HG03565 (cell line): Measurements from ENCODE around the gene ABCB8.
A peak's percentile ranks its signal among the peaks of the same experiment; 100 is the strongest.

Experiments used
- ATAC-seq: cut with Tn5 transposase; IDR thresholded peaks from one replicate; pipeline ENCODE4 v1.9.1; 2021; ENCODE audit warnings: mild to moderate bottlenecking, moderate library complexity; ENCODE audit not compliant: unreplicated experiment

ABCB8 gene

DNA sequence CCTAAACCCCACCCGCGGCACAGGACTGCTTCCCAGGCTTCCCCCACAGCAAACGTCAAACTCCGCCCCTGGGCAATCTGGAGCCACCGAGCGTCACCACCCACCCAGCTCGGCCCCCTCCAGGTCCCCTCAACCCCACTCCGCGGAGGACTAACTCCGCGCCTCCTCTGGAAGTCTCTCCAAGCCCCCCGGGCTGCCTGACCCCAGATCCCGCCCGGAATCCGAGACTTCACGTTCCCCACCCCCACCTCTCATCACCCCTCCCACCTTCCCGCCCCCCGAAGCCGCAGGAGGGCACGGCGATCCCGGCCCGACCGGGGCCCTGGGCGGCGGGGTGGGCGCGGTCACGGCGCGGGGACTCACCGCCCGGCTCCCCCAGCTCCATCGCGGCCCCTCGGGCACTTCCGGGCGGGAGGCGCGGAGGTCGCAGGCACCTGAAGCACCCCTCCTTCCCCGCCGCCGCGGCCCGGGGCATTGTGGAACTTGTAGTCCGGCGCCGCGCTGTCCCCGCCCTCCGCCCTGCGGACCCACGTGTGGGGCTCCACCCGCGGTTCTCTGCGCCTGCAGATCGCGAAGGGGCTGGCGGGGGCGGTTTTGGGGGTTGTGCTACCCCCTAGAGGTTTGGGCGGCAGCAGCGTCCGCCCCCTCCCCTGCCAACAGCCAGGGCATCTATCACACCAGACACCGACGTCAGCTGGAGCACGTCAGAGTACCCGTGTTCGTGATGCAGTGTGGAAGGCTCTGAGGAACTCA is 55.0 kb downstream of the ABCB8 start, which contains the start of gene TMUB1:
Gene TMUB1, minus strand, starts transcription at position 423 of the 753 bp plus-strand sequence. CDS start 930 bp downstream, outside the sequence.
- peak; percentile 43 for ATAC-seq

DNA sequence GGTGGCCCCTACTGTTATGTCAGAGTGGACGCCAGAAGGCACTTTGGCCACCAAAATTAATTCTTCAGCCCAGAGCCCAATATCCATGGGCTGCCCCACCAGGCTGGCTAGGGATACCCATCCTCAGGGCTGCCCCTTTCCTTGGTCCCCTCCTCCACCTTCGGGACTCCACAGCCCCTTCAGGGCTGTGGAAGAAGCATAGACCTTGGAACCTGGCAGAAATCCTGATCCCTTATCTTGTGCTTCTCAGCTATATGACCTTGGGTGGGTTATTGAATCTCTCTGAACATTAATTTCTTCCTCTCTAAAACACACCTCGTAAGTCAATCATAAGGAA is 55.5 kb downstream of the ABCB8 start:
- ATAC-seq = no peak

DNA sequence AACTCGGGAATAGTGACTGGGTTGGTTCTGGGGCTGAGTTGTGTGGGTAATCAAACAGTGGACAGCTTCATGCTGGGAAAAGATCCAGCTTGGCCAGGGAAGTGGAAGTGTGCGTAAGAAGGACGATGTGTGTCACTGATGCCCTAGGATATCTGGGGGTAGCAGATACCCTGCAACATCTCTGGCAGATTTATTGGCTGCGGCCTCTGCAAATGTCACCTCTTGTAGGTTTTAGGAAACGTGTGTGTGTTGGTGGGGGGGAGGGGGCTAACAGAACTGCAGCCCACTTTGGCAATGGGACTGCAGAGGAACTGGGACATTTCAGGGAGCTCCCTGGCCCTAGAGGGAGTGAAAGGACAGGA is 57.1 kb downstream of the ABCB8 start:
- no peak for ATAC-seq

DNA sequence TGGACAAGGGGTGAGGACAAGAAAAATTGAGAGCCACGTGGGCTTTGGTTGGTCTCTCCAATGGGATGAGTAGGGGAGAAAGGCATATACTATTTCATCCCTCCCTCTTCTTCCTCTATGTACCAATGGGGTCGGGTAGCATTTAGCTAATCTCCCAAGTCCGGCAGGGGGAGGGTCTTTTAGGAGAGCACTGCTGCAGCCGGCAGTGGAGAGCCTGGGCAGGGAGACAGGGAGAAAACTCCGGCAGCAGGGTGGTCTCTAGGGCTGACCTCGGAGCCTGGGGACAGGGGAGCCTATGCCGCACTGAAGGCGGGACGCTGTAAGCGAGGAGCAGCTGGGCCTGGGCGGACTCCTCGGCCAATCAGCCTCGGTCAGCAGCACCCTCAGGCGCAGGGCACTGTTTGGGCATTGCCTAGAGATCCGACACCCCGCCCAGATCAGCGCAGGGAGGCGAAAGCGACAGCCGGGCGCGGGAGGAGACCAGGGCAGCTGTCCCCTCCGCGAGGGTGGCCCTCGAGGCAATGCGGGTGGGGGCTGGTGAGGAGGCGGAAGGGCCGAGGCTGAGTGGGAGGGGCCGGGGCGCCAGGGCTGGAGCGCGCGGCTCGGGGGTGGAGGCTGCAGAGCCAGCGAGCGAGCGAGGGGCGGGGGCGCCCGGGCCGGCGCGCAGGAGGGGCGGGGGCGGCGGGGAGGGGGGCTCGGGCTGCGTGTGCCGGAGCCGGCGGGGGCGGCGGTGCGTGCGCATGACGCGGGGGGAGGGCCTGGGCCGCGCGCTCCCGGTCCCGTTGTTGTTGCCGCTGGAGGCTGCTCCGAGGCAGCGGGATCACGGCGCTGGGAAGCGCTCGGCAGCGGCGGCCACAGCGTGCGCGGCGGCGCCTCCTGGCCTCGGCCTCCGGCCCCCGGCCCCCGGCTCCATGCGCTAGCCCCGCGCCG is 57.7 kb downstream of the ABCB8 start, which contains the start of gene AGAP3:
Gene AGAP3, plus strand, starts transcription at position 785 of the 930 bp plus-strand sequence. CDS start 267 bp downstream, outside the sequence.
- ATAC-seq = peak; percentile 29

DNA sequence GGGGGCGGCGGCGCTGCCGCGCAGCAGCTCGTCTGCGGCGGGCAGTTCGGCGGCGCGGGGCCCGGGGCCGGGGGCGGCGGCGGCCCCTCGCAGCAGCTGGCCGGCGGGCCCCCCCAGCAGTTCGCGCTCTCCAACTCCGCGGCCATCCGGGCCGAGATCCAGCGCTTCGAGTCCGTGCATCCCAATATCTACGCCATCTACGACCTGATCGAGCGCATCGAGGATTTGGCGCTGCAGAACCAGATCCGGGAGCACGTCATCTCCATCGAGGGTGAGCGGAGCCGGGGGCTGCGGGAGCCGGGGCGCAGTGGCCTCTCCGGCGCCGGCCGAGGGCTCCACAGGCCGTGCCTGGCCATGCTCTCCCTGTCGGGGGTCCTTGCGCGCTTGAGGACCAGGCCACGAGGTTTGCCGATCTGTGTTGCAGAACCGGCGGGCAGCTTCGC is 58.6 kb downstream of the ABCB8 start:
- no peak for ATAC-seq

DNA sequence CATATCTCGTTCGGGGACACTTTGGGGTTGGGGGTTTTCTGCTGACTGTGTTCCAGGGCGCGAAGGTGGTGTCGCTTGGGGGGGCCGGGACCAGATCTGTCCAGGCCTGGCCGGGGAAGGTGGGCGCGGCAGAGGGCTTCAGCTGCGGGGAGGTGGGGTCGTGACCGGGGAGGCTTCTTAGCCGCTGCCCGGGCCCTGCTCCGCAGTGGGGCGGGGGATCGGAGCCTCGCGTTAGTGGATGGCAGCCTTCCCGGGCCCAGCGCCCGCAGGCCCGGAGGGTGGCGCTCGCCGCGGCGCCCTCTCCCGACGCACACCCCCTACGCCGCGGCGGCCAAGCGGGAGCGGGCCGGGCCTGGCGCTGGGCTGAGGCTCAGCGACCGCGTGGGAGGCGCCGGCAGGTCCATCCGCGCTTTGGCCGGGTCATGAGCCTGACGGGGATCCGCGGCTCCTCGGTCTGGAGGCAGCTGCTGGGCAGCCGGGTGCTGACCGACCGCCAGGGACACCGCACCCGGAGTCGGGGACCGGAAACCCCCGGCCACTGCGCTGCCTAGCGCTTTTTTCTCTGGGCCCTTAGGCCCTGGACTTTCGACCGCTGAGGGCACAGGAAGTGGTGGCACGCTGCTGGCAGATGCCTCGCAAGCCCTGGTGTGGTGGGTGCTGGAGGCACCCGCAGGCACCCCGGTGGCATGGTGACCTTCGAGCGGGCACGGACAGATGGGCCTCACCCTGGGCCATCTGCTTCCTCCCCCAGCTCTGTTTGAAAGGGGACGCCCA is 59.2 kb downstream of the ABCB8 start:
- ATAC-seq = no peak

DNA sequence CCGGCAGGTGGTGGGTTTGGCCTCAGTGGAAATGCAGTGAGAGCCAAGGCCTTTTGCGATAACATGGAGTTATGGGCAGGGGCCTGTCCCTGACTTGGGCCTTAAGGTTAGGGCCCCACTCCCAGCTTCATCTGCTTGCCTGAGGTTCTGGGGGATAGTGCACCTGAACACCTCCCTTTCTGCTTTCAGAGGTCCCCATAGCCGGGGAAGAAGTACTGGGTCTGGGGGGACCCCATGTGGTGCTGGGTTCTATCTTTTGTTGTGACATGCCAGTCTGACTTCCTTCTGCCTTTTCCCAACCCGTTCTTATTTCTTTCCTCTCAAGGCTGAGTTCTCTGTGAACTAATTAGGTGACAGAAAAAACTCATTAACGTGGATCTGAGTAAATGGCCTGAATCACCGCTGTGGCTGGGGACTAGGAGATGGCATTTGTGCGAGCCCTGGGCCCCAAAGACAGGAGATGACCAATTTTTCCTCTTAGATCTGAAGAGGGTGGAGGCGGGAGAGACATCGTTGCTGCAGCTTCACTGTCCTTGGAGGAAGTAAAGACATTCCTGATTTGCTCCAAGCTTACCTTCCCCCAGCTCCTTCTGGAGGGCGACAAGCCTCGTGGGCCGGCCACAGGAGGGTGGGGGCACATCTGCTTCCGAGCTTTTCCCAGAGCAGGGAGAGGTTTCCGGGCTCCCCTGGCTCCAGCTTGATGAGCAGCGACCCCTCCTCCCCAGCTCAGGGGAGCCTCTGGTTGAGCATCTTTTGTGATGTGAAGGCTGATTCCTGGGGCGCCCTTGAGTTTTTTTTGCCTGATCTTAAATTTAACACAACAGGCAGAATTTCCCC is 60.0 kb downstream of the ABCB8 start:
- ATAC-seq = no peak

DNA sequence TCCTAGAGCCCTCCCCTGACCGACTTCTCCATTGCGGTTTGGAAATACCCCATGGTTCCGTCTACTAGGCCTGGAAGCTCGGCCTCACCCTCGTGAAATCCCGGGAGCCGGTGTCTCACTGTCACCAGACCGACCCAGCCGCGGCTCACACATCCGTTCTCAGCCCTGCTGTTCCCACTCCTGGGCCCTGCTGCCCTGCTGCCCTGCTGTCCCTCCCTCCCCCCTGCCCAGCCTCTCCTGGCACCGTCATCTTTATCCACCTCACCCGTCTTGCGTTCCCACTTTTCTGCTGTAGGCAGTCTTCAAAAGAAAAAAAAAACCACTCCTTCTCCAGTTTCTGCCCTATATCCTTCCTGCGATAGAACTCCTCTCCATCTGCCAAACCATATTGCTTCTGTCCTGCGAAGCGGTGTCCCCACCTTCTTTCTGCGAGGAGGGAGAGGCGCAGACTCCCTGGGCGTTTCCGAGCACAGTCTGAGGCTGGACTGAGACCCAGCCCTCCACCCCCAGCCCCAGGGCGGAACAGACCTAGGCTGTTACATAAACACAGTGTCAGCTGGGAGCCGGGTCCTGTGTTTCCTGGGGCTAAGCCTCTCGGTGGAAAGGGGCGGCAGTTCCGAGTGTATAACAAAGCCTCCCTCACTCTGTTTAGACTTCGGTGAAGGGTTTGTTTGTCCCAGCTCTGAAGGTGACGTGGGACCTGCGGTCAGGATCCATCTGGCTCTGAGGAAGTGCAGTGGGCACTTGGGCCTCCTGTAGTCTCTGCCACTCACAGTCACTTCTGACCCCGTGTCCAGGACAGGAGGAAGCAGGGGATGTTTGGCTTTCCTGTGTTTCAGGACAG is 60.8 kb downstream of the ABCB8 start:
- no peak for ATAC-seq

DNA sequence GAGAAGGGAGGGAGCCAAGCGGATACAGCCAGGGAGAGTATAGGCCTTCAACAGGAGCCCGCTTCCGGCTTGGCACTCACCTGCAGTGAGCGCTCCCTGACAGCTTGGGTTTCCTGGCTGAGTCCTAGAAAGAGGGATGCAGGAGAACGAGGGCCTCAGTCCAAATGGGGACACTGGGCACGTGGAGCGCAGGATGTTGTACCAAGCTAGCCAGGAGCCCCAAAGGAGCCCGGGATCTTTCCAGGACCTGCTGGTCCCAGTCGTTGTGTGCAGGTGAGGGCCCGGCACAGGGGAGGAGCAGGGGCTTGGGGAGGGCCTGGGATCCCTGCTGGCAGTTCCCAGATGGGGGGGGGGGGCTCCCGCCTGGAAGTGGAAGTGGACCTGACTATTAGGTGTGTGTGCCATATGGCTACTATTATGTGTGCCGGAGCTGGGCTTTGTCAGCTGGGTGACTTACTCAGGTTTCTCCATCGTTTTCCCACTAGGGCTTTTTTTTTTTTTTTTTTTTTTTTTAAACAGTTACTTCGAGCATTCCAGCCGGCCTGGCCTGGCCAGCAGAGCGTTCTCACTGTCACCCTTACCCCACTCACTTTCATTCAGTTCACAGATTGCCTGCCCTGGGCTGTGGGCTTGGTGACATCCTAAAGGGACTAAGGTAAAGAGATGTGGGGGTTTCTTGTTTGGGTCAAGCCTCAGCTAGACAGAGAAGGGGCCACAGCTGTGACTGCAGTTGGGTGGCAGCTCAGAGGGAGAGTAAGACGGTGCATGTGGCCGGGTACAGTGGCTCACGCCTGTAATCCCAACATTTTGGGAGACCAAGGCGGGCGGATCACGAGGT is 61.9 kb downstream of the ABCB8 start:
- no peak for ATAC-seq

DNA sequence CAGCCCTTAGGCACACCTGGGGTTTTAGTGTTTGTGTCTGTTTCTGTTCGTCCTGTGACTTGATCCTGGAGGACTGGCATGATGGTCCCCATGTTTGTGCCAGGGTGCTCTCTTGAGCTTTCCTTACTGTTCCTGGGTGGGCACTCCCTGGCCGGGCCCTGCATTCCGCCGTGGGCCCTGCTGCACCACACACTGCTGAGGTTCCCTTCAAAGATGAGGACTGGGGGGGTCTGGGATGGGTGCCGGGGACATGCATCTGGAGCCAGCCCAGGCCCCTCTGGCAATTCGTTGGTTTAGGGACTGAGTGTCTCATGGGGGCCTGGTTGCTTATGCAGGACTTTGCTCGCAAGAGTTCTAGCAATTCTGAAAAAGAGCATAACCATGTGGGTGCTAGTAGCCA is 62.8 kb downstream of the ABCB8 start:
- no peak for ATAC-seq

DNA sequence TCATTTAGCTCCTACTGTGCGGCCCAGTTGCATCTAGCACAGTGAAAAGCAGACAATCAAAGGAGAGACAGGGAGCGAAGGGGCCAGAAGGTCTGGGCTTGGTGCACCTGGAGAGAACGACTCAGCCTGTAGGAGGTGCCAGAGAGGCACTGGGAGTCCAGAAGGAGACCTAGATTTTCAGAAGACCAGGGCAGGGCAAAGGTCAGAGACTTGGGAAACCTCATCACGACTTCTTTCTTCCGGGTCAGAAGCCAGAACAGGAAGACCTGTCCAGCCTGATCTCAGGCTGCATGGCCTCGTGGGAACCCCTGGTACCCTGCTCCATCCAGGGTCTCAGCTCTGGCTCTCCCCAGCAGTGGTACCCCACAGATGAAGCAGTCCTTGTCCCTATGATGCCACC is 63.2 kb downstream of the ABCB8 start:
- ATAC-seq = no peak

DNA sequence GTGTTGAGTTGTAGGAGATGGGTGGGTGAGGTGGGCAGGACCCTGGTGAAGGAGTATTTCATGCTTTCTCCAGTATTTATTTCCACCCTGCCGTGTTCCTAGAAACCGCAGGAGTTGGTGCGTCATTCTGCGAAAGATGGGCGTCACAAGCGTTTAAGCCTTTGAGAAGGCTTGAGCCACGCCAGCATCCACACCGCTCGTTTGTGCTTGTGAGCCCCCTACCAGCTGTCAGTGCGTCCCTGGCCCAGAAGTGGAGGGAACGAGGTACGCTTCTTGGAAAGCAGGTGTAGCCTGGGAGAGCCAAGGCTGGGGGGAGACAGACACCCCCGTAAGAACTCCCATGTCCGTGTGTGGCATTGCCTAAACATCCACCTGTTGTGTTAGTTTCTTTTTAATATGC is 63.7 kb downstream of the ABCB8 start:
- ATAC-seq = no peak

DNA sequence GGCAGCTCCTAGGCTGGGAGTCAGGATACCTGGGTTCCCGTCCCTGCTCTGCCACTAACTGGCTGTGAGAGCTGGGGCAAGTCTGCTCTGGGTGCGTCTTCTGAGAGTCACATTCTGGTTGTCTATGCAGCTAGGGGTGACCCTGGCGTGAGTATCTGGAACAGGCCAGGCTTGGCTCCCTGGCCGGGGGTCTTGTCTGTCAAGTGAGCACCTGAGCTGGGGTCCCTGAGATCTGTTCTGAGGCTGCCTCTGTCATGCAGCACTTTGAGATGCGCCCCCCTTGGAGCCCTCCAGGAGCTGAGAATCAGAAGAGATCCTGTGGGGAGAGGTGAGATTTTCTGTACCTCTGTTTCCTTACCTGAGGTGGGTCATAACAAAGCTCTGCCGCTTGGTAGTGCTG is 65.5 kb downstream of the ABCB8 start:
- no peak for ATAC-seq

DNA sequence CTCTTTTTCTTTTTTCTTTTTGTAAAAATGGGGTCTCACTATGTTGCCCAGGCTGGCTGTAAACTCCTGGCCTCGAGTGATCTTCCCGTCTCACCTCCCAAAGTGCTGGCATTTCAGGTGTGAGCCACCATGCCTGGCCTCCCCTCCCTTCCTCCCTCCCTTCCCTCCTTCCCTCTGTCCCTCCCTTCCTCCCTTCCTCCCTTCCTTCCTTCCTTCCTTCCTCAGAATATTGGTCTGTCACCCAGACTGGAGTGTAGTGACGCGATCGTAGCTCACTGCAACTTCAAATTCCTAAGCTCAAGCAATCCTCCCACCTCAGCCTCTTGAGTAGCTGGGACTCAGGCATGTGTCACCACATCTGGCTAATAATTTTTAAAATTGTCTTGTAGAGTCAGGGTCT is 66.4 kb downstream of the ABCB8 start:
- ATAC-seq = no peak

DNA sequence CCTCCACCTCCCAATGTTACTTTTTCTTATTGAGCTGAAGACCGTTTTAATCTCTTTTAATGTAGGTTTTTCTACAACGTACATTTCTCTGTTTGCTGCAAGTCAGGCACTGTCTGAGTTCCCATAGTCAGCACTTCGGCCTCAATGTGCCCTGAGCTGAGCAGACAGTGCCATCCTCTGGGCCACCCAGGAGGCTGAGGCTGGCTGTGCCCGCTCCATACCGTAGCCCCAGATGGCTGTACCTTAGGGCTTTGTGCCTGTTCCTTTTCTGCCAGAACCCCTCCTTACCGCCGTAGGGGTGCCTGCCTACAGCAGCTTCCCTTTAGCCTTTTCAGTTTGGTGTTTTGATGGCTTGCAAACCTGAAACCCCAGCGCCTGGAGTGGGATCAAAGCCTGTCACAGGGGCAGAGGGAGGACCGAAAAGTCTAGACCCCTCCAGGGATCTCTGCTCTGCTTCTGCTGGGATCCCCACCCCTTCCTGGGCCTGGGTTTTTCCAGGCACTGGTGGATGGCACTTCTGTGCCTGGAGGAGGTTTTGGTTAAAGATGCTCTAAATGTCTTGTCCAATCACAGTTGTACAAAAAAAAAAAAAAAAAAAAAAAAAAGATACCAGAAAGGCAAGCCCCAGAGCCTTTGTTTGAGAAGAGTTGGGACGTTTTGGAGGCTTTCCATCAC is 67.0 kb downstream of the ABCB8 start:
- ATAC-seq = no peak

DNA sequence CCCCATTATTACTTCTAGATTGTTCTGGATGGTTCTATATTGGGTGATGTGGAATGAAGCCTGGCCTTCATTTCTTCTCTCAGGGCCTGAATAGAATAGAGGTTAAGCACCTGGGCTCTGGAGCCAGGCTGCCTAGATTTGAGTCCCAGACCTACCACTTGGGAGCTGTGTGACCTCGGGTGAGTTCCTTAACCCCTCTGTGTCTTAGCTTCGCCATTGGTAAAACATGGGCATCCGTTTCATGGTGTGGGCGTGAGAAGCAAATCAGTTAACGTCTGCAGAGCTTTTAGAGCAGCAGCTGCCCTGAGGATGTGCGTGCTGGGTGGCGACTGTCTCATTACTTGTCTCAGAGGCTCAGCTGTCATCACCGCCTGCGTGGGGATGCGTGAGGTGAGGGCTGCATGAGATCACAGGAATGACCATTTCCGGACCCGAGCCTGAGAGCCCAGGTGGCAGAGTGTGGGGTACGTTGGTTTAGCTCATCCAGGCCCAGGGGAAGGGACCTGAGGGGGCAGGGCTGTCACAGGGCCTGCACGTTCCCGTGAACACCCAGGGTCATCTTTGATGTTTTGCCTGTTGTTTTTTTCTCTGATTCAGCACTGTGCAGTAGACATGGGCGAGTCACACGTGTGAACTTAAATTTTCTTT is 67.7 kb downstream of the ABCB8 start:
- ATAC-seq = no peak
